Right lobe of liver (tissue), 6 donors: ENCODE data around the gene C19orf18. TPM values are rescaled to one million over a fixed set of nuclear protein-coding genes. Genes with fewer than 3 reads are reported as not detected.

Source experiments
- ATAC-seq, 4 donors: fragments of 200-7000 bp; cut with Tn5 transposase; one replicate each; pipeline ENCODE4 v1.9.1; 2020; ENCODE audit warnings: mild to moderate bottlenecking in 4 of 4, moderate library complexity in 4 of 4
- DNase-seq, 3 donors: peaks; one replicate each; pipeline ENCODE4 v3.0.0-alpha.2; 2020
- H3K27ac ChIP-seq, 3 donors: fragments of 200-600 bp; one replicate each; pipeline ENCODE4 v1.8.0; 2022
- H3K27me3 ChIP-seq, 2 donors: fragments of 200-600 bp; one replicate each; pipeline ENCODE4 v1.8.0; 2022
- H3K36me3 ChIP-seq, 4 donors: fragments of 200-600 bp; sonication (generic) in 1 of 4; one replicate each; pipeline versions ENCODE4 v1.5.1 to v1.8.0; 2017 to 2022; ENCODE audit warnings: control low read depth in 1 of 4
- H3K4me1 ChIP-seq, 4 donors: fragments of 200-600 bp; sonication (generic) in 1 of 4; one replicate each; pipeline versions ENCODE4 v1.5.1 to v1.8.0; 2017 to 2022; ENCODE audit warnings: control low read depth in 1 of 4
- H3K4me3 ChIP-seq, 3 donors: fragments of 200-600 bp; one replicate each; pipeline ENCODE4 v1.8.0; 2022
- H3K9me3 ChIP-seq, 4 donors: fragments of 200-600 bp; sonication (generic) in 1 of 4; one replicate each; pipeline versions ENCODE4 v1.5.1 to v1.8.0; 2017 to 2022; ENCODE audit warnings: control low read depth in 1 of 4
- POLR2A ChIP-seq: fragments of 450-650 bp; IDR thresholded peaks from one replicate; pipeline ENCODE4 v1.6.1; 2017; ENCODE audit warnings: antibody characterized with exemption, mild to moderate bottlenecking
- WGBS: methylation state at CpG from one replicate; pipeline ENCODE4 v1.1.6; 2018; ENCODE audit warnings: low coverage, low lambda C conversion rate; ENCODE audit not compliant: insufficient coverage; ENCODE audit errors: missing lambda C conversion rate; 5-methylcytosine and 5-hydroxymethylcytosine counted together
- intact Hi-C, 2 donors: fragments of 100-400 bp; cut with DNase I; formaldehyde crosslinking; loops; one replicate each; pipeline versions ENCODE4 v1.11.2 to v1.14.1; 2022
- total RNA-seq, 6 experiments: library from RNA; depleted of rRNA in 2 of 6; stranded (reverse); fragments of >200 nt in 2 of 6; fragmentation: NEBNext Ultra II Directional in 3 of 6; extraction: Animal tissue kit (Norgen Biotek cat#: 25700) in 3 of 6; gene quantifications; one replicate each; pipeline versions ENCODE4 v1.1.0 to v1.2.4, GENCODE V29; 2016 to 2023
- TF ChIP-seq, protein P1 (sequence below), 4 donors: fragments of 200-600 bp in 3 of 4; fragments of 450-650 bp in 1 of 4; IDR thresholded peaks; one replicate each; pipeline versions ENCODE4 v1.5.1 to v1.8.0; 2016 to 2022; ENCODE audit warnings: antibody characterized with exemption in 4 of 4, mild to moderate bottlenecking in 2 of 4
- donor health status: DM: no; HTN: yes; CAD: no.
- donor health status: DM: no; HTN: no; CAD: no.
- donor health status: DM: no; HTN: no; CAD: no.
- donor health status: DM: no; HTN: yes; CAD: no.
- donor health status: DM: no; HTN: yes; CAD: no.

C19orf18 gene
- total RNA-seq, 6 experiments from 2014 or later, result 0.24 to 0.88 (median 0.39) TPM; not detected in 3

GRCh38 chr19:58007285-58007684 is 33.0 kb upstream of the C19orf18 start:
- intact Hi-C loops, result no loop called here
- Histone ChIP-seq H3K27me3 (no peaks in the 10 kb centered on the region), H3K4me1 (no peaks in the 10 kb centered on the region), H3K4me3 (no peak overlapping the region), H3K9me3 (peaks cover 0 to 5% (median 0%) of the 10 kb centered on the region in 4 donors), H3K36me3 (peaks cover 0 to 5% (median 2%) of the 10 kb centered on the region in 4 donors), H3K27ac (no peak overlapping the region)
- TF ChIP-seq POLR2A, result no peak
- TF ChIP-seq, protein P1, sequence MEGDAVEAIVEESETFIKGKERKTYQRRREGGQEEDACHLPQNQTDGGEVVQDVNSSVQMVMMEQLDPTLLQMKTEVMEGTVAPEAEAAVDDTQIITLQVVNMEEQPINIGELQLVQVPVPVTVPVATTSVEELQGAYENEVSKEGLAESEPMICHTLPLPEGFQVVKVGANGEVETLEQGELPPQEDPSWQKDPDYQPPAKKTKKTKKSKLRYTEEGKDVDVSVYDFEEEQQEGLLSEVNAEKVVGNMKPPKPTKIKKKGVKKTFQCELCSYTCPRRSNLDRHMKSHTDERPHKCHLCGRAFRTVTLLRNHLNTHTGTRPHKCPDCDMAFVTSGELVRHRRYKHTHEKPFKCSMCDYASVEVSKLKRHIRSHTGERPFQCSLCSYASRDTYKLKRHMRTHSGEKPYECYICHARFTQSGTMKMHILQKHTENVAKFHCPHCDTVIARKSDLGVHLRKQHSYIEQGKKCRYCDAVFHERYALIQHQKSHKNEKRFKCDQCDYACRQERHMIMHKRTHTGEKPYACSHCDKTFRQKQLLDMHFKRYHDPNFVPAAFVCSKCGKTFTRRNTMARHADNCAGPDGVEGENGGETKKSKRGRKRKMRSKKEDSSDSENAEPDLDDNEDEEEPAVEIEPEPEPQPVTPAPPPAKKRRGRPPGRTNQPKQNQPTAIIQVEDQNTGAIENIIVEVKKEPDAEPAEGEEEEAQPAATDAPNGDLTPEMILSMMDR (IDR thresholded peaks at IDR 0.05), result no peak
- DNase-seq (no peak), ATAC-seq (no peak)
- no CpG with 5 or more reads among the region's 1 CpG for WGBS

GRCh38 chr19:58003174-58003828 is 29.0 kb upstream of the C19orf18 start:
- H3K27ac ChIP-seq, result peak overlapping the region in 2 of 3 donors; percentile 85 to 89
- peak overlapping the region; percentile 93 to 99 (median 95) for H3K4me3 ChIP-seq
- DNase-seq, result no peak
- peak in 3 of 4 donors; percentile 4 to 8 (median 8) for ATAC-seq
- H3K4me1 ChIP-seq, result peaks cover 0 to 10% (median 2%) of the 10 kb centered on the region in 4 donors
- peaks cover 0 to 8% (median 4%) of the 10 kb centered on the region in 4 donors for H3K9me3 ChIP-seq
- H3K36me3 ChIP-seq, result peaks cover 0 to 25% (median 17%) of the 10 kb centered on the region in 4 donors
- WGBS, result 30% methylated on average over 27 of the region's 31 CpGs
- no peak for TF ChIP-seq POLR2A
- TF ChIP-seq, protein P1 (IDR thresholded peaks at IDR 0.05), result no peak
- no peaks in the 10 kb centered on the region for H3K27me3 ChIP-seq
- intact Hi-C loops, result no loop called here

DNA sequence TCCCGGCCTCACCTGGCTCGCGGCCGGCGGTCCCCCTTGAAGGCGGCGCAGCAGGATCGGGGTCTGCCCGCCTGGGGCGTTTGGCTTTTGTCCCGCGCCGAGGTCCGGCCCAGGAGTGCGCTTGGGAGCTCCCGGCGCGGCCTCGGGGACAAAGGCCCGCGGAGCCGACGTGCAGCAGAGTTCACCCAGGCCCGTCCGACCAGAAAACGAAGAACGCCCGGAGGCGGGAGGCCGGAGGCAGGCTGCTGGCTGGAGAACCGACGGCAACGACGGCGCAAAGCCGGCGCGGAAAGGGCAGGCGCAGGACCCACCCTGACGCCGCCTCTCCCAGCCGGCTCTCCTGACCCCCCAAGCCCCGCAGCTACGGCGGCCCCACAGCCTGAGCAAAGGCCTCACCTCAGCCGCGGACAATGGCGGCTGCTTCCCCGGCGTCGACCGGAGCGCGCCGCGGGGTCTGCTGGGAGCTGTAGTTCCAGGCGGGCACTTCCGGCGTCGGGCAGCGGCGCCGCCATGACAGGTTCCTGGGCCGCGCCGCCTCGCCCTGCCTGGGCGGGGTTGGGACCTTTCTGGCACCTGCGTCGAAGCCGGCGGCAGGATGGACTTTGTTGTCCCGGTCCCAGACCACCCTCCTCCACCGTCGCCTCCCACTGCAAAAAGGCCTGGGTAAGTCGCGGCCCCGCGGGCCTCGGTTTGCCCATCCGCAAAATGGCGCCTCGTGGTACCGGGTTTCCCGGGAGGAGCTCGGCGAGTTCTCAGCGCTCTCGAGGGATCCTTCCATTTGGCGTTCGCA is 28.2 kb upstream of the C19orf18 start, which contains the start of gene ZNF606:
Gene ZNF606, minus strand, starts transcription at position 437 of the 790 bp plus-strand sequence. CDS start 1,501 bp downstream, outside the sequence.
- Histone ChIP-seq H3K27ac (peak within 1 kb of the TSS; percentile 85 to 89 (median 87)), H3K36me3 (peaks cover 0 to 31% (median 18%) of the 10 kb centered on the region in 4 donors)
- WGBS, result under 1% methylated on average over 22 of the region's 91 CpGs

DNA sequence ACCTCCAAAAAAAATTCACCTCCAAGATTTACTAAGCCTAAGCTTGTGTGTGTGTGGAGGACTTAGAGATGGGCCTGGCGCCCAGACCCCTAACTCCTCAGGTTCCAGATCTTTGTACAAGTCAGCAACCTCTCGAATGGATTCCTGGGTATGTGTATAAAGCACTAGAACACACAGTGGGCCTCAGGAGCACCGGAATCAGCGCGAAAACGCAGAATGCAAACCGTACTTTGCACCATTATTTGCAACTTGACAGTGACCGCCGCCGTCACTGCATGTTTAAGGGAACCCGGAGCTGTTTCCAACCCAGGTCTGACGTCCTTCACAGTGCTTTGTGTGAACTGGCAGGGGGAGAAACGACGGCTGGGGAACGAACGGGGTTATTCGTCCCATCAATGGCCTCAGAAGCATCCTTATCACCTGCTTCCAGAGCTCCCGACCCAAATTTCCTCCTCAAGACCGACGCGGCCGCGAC is 27.6 kb upstream of the C19orf18 start:
- Histone ChIP-seq H3K4me3 (peak overlapping the region; percentile 93 to 99 (median 95)), H3K36me3 (peaks cover 0 to 35% (median 19%) of the 10 kb centered on the region in 4 donors), H3K4me1 (peaks cover 0 to 10% (median 2%) of the 10 kb centered on the region in 4 donors), H3K27ac (peak overlapping the region; percentile 85 to 89 (median 87)), H3K27me3 (no peaks in the 10 kb centered on the region), H3K9me3 (peaks cover 0 to 18% (median 6%) of the 10 kb centered on the region in 4 donors)
- 1% methylated on average over 11 of the region's 23 CpGs for WGBS
- ATAC-seq (peak in 3 of 4 donors; percentile 4 to 34 (median 28)), DNase-seq (no peak)
- intact Hi-C loops, result no loop called here
- TF ChIP-seq, protein P1 (IDR thresholded peaks at IDR 0.05), result no peak
- TF ChIP-seq POLR2A, result no peak

More for the DNA sequence above, 28.2 kb upstream of the C19orf18 start, which contains the start of gene ZNF606:
- Histone ChIP-seq H3K4me1 (peaks cover 0 to 10% (median 2%) of the 10 kb centered on the region in 4 donors), H3K4me3 (peak within 1 kb of the TSS; percentile 93 to 99 (median 95)), H3K9me3 (peaks cover 0 to 13% (median 6%) of the 10 kb centered on the region in 4 donors), H3K27me3 (no peaks in the 10 kb centered on the region)
- intact Hi-C loops, result no loop called here
- ATAC-seq (peak; percentile 98 to 99 (median 99)), DNase-seq (peak; percentile 91 to 93 (median 92))
- TF ChIP-seq, protein P1 (IDR thresholded peaks at IDR 0.05), result no peak
- TF ChIP-seq POLR2A, result peak; percentile 65
